Testis (tissue), 3 donors: ENCODE measurements around the gene GTF3C5. TPM values are rescaled to one million over a fixed set of nuclear protein-coding genes. Genes with fewer than 3 reads are reported as not detected.

Experiments used
- DNase-seq: peaks from one replicate; pipeline ENCODE4 v3.0.0-alpha.2; 2019
- H3K27ac ChIP-seq, 2 donors: fragments of 200-600 bp; sonication (generic); one replicate each; pipeline ENCODE4 v1.5.1; 2019
- H3K27me3 ChIP-seq: fragments of 200-600 bp; sonication (generic); one replicate; pipeline ENCODE4 v1.5.1; 2019
- H3K36me3 ChIP-seq: fragments of 200-600 bp; sonication (generic); one replicate; pipeline ENCODE4 v1.5.1; 2017; ENCODE audit warnings: low read depth; ENCODE audit errors: missing control alignments
- H3K4me1 ChIP-seq: fragments of 200-600 bp; sonication (generic); one replicate; pipeline ENCODE4 v1.5.1; 2019
- H3K4me3 ChIP-seq, 2 donors: fragments of 200-600 bp; sonication (generic); one replicate each; pipeline ENCODE4 v1.5.1; 2017 to 2019
- H3K9me3 ChIP-seq: fragments of 200-600 bp; sonication (generic); one replicate; pipeline ENCODE4 v1.5.1; 2017
- POLR2A ChIP-seq: fragments of 450-650 bp; IDR thresholded peaks from one replicate; pipeline ENCODE4 v1.6.1; 2017; ENCODE audit warnings: antibody characterized with exemption, mild to moderate bottlenecking, moderate library complexity
- WGBS, 2 donors: methylation state at CpG; one replicate each; pipeline ENCODE4 v1.1.5; 2018; 5-methylcytosine and 5-hydroxymethylcytosine counted together
- intact Hi-C: fragments of 100-400 bp; cut with DNase I; formaldehyde crosslinking; loops from one replicate; pipeline ENCODE4 v1.15.1; 2023; ENCODE audit warnings: low total_unique reads
- polyA plus RNA-seq: library from polyadenylated mRNA; stranded (reverse); fragments of 350-450 nt; fragmentation: Illumina TruSeq; extraction: RNeasy Lipid Tissue Mini Kit (QIAGEN cat#74804); gene quantifications from one replicate; pipeline ENCODE4 v1.2.3, GENCODE V29; 2014; ENCODE audit warnings: low read depth, low replicate concordance; ENCODE audit not compliant: insufficient read depth
- total RNA-seq, 2 donors: library from RNA; depleted of rRNA; stranded (reverse); fragments of >200 nt; gene quantifications; one replicate each; pipeline ENCODE4 v1.2.3, GENCODE V29; 2016
- TF ChIP-seq, protein P1 (sequence below), 3 experiments: fragments of 450-650 bp in 2 of 3; fragments of 200-600 bp in 1 of 3; sonication (generic) in 1 of 3; IDR thresholded peaks; one replicate each; pipeline ENCODE4 v1.5.1; 2016 to 2019; ENCODE audit warnings: antibody characterized with exemption in 3 of 3, mild to moderate bottlenecking in 2 of 3, moderate library complexity in 1 of 3

GTF3C5 gene
- total and polyA plus RNA-seq, 3 donors from 2014 or later = 66.9 to 117 (median 109) TPM

DNA sequence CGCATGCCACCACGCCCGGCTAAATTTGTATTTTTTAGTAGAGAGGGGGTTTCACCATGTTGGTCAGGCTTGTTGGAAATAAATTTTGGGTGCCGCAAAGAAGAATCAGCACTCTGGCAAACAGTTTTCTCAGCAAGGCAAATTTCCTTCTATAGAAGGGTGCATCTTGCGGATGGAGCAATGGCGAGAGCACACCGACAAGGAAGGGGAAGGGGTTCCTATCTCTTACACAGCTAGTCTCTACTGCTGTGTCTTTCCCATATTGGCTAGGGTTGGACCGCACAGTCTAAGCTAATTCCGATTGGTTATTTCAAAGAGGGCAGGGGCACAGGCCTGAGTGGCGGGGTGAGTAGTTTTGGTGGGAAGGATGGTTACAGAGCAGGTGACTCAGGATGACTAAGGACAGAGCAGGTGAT is 707 bp downstream of the GTF3C5 start:
- WGBS, 2 donors = 42 to 48% methylated on average over 10 of the region's 10 CpGs
- peak overlapping the region; percentile 96 to 97 for H3K4me3 ChIP-seq
- TF ChIP-seq POLR2A = no peak
- TF ChIP-seq, protein P1, sequence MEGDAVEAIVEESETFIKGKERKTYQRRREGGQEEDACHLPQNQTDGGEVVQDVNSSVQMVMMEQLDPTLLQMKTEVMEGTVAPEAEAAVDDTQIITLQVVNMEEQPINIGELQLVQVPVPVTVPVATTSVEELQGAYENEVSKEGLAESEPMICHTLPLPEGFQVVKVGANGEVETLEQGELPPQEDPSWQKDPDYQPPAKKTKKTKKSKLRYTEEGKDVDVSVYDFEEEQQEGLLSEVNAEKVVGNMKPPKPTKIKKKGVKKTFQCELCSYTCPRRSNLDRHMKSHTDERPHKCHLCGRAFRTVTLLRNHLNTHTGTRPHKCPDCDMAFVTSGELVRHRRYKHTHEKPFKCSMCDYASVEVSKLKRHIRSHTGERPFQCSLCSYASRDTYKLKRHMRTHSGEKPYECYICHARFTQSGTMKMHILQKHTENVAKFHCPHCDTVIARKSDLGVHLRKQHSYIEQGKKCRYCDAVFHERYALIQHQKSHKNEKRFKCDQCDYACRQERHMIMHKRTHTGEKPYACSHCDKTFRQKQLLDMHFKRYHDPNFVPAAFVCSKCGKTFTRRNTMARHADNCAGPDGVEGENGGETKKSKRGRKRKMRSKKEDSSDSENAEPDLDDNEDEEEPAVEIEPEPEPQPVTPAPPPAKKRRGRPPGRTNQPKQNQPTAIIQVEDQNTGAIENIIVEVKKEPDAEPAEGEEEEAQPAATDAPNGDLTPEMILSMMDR (IDR thresholded peaks at IDR 0.05) = no peak
- H3K4me1 ChIP-seq = peaks cover 21% of the 10 kb centered on the region
- H3K27me3 ChIP-seq = no peaks in the 10 kb centered on the region
- peak overlapping the region in 1 of 2 donors; percentile 93 for H3K27ac ChIP-seq
- DNase-seq = no peak
- H3K9me3 ChIP-seq = no peaks in the 10 kb centered on the region
- no peaks in the 10 kb centered on the region for H3K36me3 ChIP-seq
- intact Hi-C loops = loop anchor here (10.0 kb wide), 1 partner anchor 113 kb away; no protein-coding TSS in a partner anchor

DNA sequence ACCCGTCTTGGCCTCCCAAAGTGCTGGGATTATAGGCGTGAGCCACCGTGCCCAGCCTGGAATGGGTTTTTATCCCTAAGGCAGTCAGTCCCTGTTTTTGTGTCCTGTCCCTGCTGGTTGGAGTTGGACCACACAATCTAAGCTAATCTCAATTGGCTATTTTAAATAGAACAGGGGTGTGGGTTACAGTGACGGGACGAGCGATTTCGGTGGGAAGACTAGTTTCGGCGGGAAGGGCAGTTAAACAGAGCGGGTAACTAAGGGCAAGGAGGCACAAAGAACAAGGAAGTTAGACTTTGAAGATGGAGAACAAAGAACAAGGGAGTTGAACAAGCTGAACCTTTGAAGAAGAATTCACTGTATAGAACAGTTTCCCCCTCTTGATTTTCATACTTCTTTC is 1.4 kb downstream of the GTF3C5 start:
- no peaks in the 10 kb centered on the region for H3K36me3 ChIP-seq
- no peaks in the 10 kb centered on the region for H3K9me3 ChIP-seq
- DNase-seq = no peak
- H3K4me3 ChIP-seq = peak overlapping the region in 1 of 2 donors; percentile 97
- intact Hi-C loops = loop anchor here (10.0 kb wide), 1 partner anchor 113 kb away; no protein-coding TSS in a partner anchor
- 63 to 75% methylated on average over 10 of the region's 10 CpGs for WGBS, 2 donors
- H3K4me1 ChIP-seq = peaks cover 21% of the 10 kb centered on the region
- no peak for TF ChIP-seq POLR2A
- TF ChIP-seq, protein P1 (IDR thresholded peaks at IDR 0.05) = no peak
- H3K27ac ChIP-seq = no peak overlapping the region
- no peaks in the 10 kb centered on the region for H3K27me3 ChIP-seq

DNA sequence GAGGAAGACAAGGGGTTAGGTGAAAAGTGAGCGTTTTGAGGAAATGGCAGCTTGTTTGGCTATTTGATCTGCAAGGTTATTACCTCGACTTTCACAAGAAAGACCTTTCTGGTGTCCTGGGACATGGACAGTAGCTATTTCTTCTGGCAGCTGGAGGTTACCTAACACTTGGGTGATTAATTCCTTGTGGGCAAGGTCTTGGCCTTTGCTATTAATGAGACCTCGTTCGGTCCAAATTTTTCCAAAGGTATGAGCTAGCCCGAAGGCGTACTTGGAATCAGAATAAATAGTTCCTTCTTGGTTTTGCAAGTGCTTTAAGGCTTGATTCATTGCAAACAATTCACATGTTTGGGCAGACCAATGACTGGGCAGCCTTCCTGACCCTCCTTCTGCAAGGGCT is 4.9 kb downstream of the GTF3C5 start:
- H3K9me3 ChIP-seq = no peaks in the 10 kb centered on the region
- no peak for DNase-seq
- intact Hi-C loops = loop anchor here (10.0 kb wide), 1 partner anchor 109 kb away; no protein-coding TSS in a partner anchor

DNA sequence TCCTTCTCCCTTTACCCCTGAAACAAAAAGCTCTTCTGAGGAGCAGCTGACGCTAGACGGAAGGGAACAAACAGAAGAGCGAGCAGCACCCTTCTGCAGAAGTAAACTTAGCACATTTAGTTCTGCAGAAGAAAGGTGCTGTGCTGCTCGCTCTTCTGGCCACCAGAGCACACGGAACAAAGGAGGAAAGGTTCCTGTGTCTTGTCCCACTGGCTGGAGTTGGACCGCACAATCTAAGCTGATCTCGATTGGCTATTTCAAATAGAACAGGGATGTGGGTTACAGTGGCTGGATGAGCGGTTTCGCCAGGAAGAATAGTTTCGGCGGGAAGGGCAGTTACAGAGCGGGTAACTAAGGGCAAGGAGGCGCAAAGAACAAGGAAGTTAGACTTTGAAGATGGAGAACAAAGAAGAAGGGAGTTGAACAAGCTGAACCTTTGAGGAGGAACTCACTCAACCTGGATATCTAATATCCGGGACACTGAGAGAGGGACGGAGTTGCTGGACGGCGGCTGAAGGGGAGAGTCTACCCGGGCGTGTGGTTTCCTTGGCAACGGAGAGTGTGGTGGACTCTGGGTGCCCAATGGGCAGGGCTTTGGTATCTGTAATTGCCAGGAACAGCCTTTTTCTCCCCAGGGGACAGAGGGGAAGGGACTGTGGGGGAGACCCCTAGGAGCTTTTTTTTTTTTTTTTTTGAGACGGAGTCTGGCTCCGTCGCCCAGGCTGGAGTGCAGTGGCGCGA is 7.1 kb downstream of the GTF3C5 start:
- no peak for DNase-seq
- no peak overlapping the region for H3K27ac ChIP-seq
- H3K4me1 ChIP-seq = no peaks in the 10 kb centered on the region
- WGBS, 2 donors = 89 to 94% methylated on average over 25 of the region's 25 CpGs
- H3K9me3 ChIP-seq = no peaks in the 10 kb centered on the region
- no peak overlapping the region for H3K4me3 ChIP-seq
- no peaks in the 10 kb centered on the region for H3K27me3 ChIP-seq
- no peaks in the 10 kb centered on the region for H3K36me3 ChIP-seq
- TF ChIP-seq POLR2A = no peak
- TF ChIP-seq, protein P1 (IDR thresholded peaks at IDR 0.05) = no peak
- intact Hi-C loops = loop anchor here (10.0 kb wide), 1 partner anchor 107 kb away; no protein-coding TSS in a partner anchor

More for the DNA sequence above, 4.9 kb downstream of the GTF3C5 start:
- TF ChIP-seq, protein P1 (IDR thresholded peaks at IDR 0.05) = no peak
- TF ChIP-seq POLR2A = no peak
- no peaks in the 10 kb centered on the region for H3K36me3 ChIP-seq
- H3K4me1 ChIP-seq = peaks cover 12% of the 10 kb centered on the region
- H3K4me3 ChIP-seq = no peak overlapping the region
- H3K27me3 ChIP-seq = no peaks in the 10 kb centered on the region
- 80 to 90% methylated on average over 6 of the region's 6 CpGs for WGBS, 2 donors
- H3K27ac ChIP-seq = no peak overlapping the region
